Activated gamma-delta T cell treated with Interleukin-2 at 50 U/mL for 16 hours (primary cell): Measurements from ENCODE around the gene EML4.

Source experiments
- DNase-seq: peaks from one replicate; pipeline ENCODE4 v3.0.0-alpha.2; 2020

The EML4 gene

GRCh38 chr2:42197792-42198191 lies 28.6 kb downstream of the EML4 start:
- no peak for DNase-seq

- DNase-seq, result no peak
Measured at GRCh38 chr2:42198466-42198865, 29.3 kb downstream of the EML4 start.

- no peak for DNase-seq
Measured at GRCh38 chr2:42199002-42199401, 29.8 kb downstream of the EML4 start.

GRCh38 chr2:42199626-42200025 lies 30.5 kb downstream of the EML4 start:
- no peak for DNase-seq

- DNase-seq, result no peak
Measured at GRCh38 chr2:42200926-42201855, 32.0 kb downstream of the EML4 start.

- no peak for DNase-seq
Measured at GRCh38 chr2:42202634-42203008, 33.5 kb downstream of the EML4 start.

GRCh38 chr2:42203792-42204191 lies 34.6 kb downstream of the EML4 start:
- DNase-seq, result no peak

- DNase-seq, result no peak
Measured at GRCh38 chr2:42205337-42205736, 36.2 kb downstream of the EML4 start.

GRCh38 chr2:42207826-42208225 lies 38.7 kb downstream of the EML4 start:
- DNase-seq, result no peak

- DNase-seq, result no peak
Measured at GRCh38 chr2:42210203-42210602, 41.0 kb downstream of the EML4 start.

- DNase-seq, result no peak
Measured at GRCh38 chr2:42211291-42211690, 42.1 kb downstream of the EML4 start.

GRCh38 chr2:42214669-42215068 lies 45.5 kb downstream of the EML4 start:
- DNase-seq, result no peak

GRCh38 chr2:42216694-42217093 lies 47.5 kb downstream of the EML4 start:
- DNase-seq, result no peak

- DNase-seq, result no peak
Measured at GRCh38 chr2:42217307-42217706, 48.2 kb downstream of the EML4 start.

GRCh38 chr2:42217914-42218313 lies 48.8 kb downstream of the EML4 start:
- DNase-seq, result no peak

- no peak for DNase-seq
Measured at GRCh38 chr2:42218712-42219111, 49.6 kb downstream of the EML4 start.

GRCh38 chr2:42219160-42219559 lies 50.0 kb downstream of the EML4 start:
- no peak for DNase-seq

GRCh38 chr2:42220566-42220965 lies 51.4 kb downstream of the EML4 start:
- DNase-seq, result no peak

- no peak for DNase-seq
Measured at GRCh38 chr2:42223067-42223854, 54.1 kb downstream of the EML4 start.

- DNase-seq, result no peak
Measured at GRCh38 chr2:42223855-42224268, 54.7 kb downstream of the EML4 start.

GRCh38 chr2:42224422-42225067 lies 55.4 kb downstream of the EML4 start:
- no peak for DNase-seq

GRCh38 chr2:42225573-42225972 lies 56.4 kb downstream of the EML4 start:
- no peak for DNase-seq

GRCh38 chr2:42227491-42227890 lies 58.3 kb downstream of the EML4 start:
- peak; percentile 11 for DNase-seq

GRCh38 chr2:42228101-42228500 lies 58.9 kb downstream of the EML4 start:
- no peak for DNase-seq
